Eye (tissue), 1 donor: ENCODE data around the gene CELSR1.

Experiments used
- DNase-seq: peaks from one replicate; pipeline ENCODE4 v3.0.0-alpha.2; 2015

Gene CELSR1

GRCh38 chr22:46439576-46440465, 97.6 kb downstream of the CELSR1 start:
- DNase-seq, result no peak

- DNase-seq, result no peak
Measured at GRCh38 chr22:46439111-46439510, 98.3 kb downstream of the CELSR1 start.

- peak; percentile 57 for DNase-seq
Measured at GRCh38 chr22:46437671-46438440, 99.6 kb downstream of the CELSR1 start.

GRCh38 chr22:46436595-46437175, 100.7 kb downstream of the CELSR1 start:
- peak; percentile 14 for DNase-seq

GRCh38 chr22:46433318-46433717, 104.1 kb downstream of the CELSR1 start:
- no peak for DNase-seq

GRCh38 chr22:46432164-46433068, 105.0 kb downstream of the CELSR1 start:
- DNase-seq, result no peak

- DNase-seq, result no peak
Measured at GRCh38 chr22:46430961-46431838, 106.2 kb downstream of the CELSR1 start.

- no peak for DNase-seq
Measured at GRCh38 chr22:46429325-46429853, 108.0 kb downstream of the CELSR1 start.

GRCh38 chr22:46428602-46429324, 108.7 kb downstream of the CELSR1 start:
- no peak for DNase-seq

GRCh38 chr22:46428171-46428570, 109.2 kb downstream of the CELSR1 start:
- DNase-seq, result no peak

- no peak for DNase-seq
Measured at GRCh38 chr22:46425016-46425415, 112.4 kb downstream of the CELSR1 start.

- no peak for DNase-seq
Measured at GRCh38 chr22:46424496-46424895, 112.9 kb downstream of the CELSR1 start.

GRCh38 chr22:46422896-46423295, 114.5 kb downstream of the CELSR1 start:
- DNase-seq, result no peak

- DNase-seq, result no peak
Measured at GRCh38 chr22:46421267-46421666, 116.2 kb downstream of the CELSR1 start.

GRCh38 chr22:46419754-46420571, 117.5 kb downstream of the CELSR1 start:
- no peak for DNase-seq

GRCh38 chr22:46418827-46419226, 118.6 kb downstream of the CELSR1 start:
- peak; percentile 35 for DNase-seq

- peak; percentile 40 for DNase-seq
Measured at GRCh38 chr22:46417769-46418168, 119.7 kb downstream of the CELSR1 start.

GRCh38 chr22:46416891-46417580, 120.4 kb downstream of the CELSR1 start:
- peak; percentile 94 for DNase-seq

GRCh38 chr22:46416520-46416871, 120.9 kb downstream of the CELSR1 start:
- DNase-seq, result no peak
